ENCODE results near the gene UIMC1. TPM values are rescaled to one million over a fixed set of nuclear protein-coding genes. Genes with fewer than 3 reads are reported as not detected.

UIMC1 gene
- total RNA-seq, 1 experiment from 2014 or later = 36.0 TPM

DNA sequence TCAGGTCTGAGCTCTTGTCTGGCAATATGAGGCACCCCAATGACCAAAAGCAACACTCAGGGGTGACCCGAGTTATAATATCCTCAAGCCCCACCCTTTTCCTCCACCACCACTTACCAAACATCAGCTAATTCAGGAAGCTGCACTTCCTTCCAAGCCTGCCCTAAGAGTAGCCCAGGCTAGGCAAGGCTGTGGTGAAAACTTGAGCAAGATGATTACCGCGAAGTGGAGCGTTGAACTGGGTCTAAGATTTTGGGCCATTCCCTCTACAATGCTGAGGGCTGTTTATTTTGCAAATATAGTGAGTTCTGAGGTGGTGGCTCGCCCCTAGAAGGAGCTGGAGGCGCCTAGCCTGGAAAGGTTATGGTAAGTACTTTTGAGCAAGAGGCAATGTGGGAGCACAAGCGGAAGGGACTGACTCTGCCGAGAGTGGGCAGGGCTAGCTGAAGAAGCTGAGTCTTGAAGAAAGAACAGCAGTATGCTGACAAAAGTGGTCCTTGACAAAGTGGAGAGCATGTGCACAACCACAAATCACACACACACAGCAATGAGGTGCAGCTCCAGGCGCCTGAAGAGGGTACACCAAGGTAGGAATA lies 107.2 kb downstream of the UIMC1 start, which contains the start of gene HK3:
TSS of gene HK3 (minus strand) at position 51 of the 596 bp plus-strand sequence. CDS start 3,187 bp downstream, outside the sequence.
- no peaks in the 10 kb centered on the region for H3K27me3 ChIP-seq (ENCODE audit: control insufficient read depth, insufficient read depth, low read length)
- peak; percentile 8 for DNase-seq
- no peak within 1 kb of the TSS for H3K4me3 ChIP-seq (ENCODE audit: insufficient read depth, low read depth, low read length)
- H3K36me3 ChIP-seq (replicated peaks; ENCODE audit: control insufficient read depth, insufficient read depth, low read length) = peaks cover 11% of the 10 kb centered on the region

DNA sequence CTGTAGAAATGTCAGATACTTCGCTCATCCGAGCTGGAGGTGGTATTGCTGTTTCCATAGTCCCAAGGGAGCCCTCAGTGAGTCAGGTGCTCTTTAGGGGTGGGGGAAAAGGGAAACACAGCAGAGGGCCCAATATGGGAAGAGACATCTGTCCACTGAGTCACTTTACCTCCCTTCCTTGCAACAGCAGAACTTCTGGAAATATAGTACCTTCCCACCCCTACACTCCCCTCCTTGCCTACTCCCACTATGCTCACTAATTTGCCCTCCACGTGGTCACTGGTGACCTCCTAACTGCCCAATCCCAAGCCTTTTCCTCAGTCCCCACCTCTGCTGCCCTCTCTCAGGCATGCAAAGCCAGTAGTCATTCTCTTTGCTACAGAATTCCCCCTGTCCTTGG lies 109.3 kb downstream of the UIMC1 start:
- Histone ChIP-seq H3K27me3 (ENCODE audit: control insufficient read depth, insufficient read depth, low read length) (no peaks in the 10 kb centered on the region), H3K36me3 (replicated peaks; ENCODE audit: control insufficient read depth, insufficient read depth, low read length) (no peaks in the 10 kb centered on the region), H3K4me3 (ENCODE audit: insufficient read depth, low read depth, low read length) (no peak overlapping the region)
- DNase-seq = peak; percentile 19

DNA sequence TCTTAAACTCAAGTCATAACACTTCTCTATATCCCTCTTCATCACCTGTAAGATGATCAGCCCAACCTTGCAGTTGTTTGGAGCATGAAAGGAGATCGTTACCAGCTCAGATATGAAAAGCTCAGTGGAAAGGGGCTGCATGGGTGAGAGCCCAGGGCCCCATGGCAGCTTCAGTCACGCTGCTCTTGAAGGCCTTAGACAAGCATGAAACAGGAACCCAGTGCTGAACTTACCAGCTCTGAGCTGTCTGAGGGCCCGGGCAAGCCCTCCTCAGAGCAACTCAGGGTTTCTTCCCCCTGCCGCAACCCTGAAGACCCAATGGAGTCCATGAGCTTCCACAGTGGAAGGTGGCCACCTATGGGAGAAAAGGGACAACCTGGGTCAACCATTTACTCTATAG lies 110.7 kb downstream of the UIMC1 start:
- H3K4me3 ChIP-seq (ENCODE audit: insufficient read depth, low read depth, low read length) = no peak overlapping the region
- H3K27me3 ChIP-seq (ENCODE audit: control insufficient read depth, insufficient read depth, low read length) = no peaks in the 10 kb centered on the region
- DNase-seq = peak; percentile 21
- no peaks in the 10 kb centered on the region for H3K36me3 ChIP-seq (replicated peaks; ENCODE audit: control insufficient read depth, insufficient read depth, low read length)

DNA sequence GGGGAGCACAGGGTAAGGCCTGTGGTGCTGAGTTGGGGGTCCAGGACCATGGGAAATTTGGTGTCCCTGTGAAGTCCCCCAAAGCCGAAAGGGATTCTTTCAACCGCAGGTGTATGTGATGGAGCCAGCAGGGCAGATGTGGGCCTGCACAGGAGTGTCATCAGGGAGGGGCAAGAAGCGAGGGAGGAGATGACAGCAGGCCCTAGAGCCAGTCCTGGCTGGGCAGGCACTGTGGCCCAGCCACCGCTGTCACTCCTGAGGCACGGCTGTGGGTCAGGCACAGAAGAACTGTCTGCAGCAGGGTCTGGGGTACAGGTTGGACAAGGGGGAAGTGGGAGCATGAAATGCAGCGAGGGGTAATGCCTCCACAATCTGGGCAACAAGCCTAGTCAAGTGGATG lies 112.3 kb downstream of the UIMC1 start:
- peak; percentile 13 for DNase-seq
- no peaks in the 10 kb centered on the region for H3K36me3 ChIP-seq (replicated peaks; ENCODE audit: control insufficient read depth, insufficient read depth, low read length)
- no peaks in the 10 kb centered on the region for H3K27me3 ChIP-seq (ENCODE audit: control insufficient read depth, insufficient read depth, low read length)
- H3K4me3 ChIP-seq (ENCODE audit: insufficient read depth, low read depth, low read length) = no peak overlapping the region

DNA sequence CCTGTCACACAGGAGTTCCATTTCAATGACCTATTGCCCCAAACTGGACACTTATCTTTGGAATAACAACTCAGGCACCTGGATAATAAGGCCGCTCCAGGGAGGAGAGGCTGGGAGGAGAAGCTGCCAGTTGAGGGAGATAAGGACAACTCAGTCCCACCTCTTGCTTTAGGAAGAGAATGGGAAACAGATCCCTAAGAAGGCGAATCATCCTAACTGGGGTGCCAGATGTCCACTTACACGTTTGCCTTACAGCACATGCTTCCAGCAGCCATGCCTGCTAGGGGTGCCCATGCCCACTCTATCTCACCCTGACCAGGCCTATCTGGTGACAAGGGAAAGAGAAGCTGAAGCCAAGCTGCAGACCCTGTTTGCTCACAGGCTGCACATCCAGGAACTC lies 113.9 kb downstream of the UIMC1 start:
- H3K36me3 ChIP-seq (replicated peaks; ENCODE audit: control insufficient read depth, insufficient read depth, low read length) = no peaks in the 10 kb centered on the region
- H3K27me3 ChIP-seq (ENCODE audit: control insufficient read depth, insufficient read depth, low read length) = no peaks in the 10 kb centered on the region
- H3K4me3 ChIP-seq (ENCODE audit: insufficient read depth, low read depth, low read length) = no peak overlapping the region
- DNase-seq = peak; percentile 7

DNA sequence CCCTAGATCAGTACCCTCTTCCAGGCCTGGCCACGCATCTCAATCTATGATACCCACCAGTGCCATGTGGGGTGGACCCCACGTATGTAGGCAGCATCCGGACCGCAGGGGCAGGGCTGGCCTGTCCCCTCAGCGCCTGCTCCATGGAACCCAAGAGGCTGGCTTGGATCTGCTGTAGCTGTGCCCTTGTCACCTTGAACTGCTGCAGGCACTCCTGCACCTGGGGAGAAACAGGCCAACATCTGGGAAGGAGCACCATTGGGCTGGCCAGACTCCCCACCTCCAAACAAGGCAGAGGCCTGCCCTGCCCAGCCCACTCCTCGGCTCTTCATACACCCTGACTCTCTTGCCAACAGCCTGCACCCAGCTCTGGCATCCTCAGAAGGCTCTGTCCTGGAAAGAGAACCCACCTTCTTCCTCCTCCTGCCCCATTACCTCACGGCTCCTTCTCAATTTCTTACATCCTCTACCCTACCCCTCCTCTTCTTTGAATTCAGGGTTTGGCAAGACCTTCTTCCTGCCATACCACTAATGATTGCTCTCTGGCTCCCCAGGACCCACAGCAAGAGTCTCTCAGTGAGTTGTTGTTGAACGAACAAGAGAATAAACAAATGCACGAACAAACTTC lies 115.1 kb downstream of the UIMC1 start:
- no peaks in the 10 kb centered on the region for H3K27me3 ChIP-seq (ENCODE audit: control insufficient read depth, insufficient read depth, low read length)
- no peak overlapping the region for H3K4me3 ChIP-seq (ENCODE audit: insufficient read depth, low read depth, low read length)
- peak; percentile 22 for DNase-seq
- H3K36me3 ChIP-seq (replicated peaks; ENCODE audit: control insufficient read depth, insufficient read depth, low read length) = no peaks in the 10 kb centered on the region

DNA sequence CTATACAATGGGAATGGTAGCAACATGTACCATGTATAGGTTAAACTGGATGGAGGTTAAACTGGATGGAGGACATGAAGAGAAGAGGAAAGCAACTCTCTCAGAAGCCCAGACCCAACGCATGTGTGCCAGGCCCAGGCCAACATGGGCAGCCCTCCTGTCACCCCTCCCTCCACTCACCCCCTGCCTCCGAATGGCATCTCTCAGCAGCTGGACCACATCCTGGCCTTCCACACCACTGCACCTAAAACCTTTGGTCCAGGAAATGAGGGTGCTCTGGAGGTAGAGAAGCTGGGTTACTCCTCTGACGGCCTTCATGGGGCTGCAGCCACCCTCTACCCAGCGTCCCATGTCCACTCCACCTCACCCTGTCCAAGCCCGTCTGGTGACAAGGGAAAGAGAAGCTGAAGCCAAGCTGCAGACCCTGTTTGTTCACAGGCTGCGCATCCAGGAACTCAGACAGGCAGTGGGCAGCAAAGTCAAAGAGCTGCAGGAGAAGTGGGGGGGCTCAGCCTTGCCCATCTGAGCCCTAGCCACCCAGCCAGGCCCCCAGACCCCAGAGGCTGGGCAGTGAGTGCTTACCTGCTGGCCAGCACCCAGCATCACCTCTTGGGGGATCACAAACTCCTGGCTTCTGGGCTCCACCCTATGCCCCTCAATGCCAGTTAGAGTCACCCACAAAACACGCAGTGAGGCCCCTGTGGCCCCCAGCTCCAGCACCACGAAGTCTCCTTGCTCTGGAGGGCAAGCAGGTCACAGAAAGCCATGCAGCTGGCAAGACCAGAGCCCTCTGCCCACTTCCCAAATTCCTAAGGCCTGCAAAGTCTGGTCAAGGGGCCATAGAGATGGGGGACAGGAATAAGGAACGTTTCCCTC lies 115.9 kb downstream of the UIMC1 start:
- Histone ChIP-seq H3K4me3 (ENCODE audit: insufficient read depth, low read depth, low read length) (no peak overlapping the region), H3K36me3 (replicated peaks; ENCODE audit: control insufficient read depth, insufficient read depth, low read length) (no peaks in the 10 kb centered on the region), H3K27me3 (ENCODE audit: control insufficient read depth, insufficient read depth, low read length) (no peaks in the 10 kb centered on the region)
- DNase-seq = peak; percentile 26

DNA sequence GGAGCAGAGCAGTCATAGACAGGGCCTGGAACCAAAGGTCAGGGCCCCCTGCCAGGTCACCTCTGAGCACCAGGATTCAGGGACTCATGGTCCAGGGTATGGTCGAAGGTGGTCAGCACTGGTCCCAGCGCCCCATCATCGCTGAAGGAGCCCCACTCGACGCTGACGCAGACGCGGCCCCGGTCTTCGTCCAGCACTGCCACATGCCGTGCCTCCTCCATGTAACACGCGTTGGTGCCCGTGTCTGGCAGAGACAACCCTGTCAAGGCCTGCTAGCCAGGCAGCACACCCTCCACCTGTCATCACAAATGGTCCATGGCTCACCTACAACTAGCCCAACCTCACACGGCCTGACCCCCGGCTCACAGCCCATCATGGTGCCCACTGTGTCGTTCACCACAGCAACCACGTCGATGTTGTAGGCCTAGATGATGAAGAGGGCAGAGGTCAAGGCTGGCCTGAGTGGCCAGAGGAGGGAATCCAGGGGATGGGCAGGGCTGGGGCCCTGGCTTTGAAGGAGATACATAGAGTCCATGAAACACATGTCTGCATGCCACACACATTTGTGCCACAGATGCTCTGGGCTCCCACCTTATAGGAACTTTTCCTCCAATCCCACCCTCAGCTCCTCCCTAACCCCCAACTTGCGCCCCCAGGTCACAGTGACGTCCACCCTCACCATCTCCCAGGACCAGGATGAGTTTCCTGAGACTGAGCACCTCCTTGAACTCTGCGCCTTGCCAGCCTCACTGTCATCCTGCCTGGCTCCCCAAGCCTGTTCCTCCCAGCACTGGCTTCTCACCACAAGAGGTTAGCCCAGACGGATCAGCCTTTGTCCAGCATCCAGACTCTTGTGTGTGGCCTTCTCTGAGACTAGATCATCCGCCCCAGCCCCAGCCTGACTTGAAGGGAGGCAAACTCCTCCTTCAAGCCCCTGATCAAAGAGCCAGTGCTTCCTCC lies 117.0 kb downstream of the UIMC1 start:
- no peaks in the 10 kb centered on the region for H3K36me3 ChIP-seq (replicated peaks; ENCODE audit: control insufficient read depth, insufficient read depth, low read length)
- H3K27me3 ChIP-seq (ENCODE audit: control insufficient read depth, insufficient read depth, low read length) = no peaks in the 10 kb centered on the region
- peak; percentile 22 for DNase-seq
- no peak overlapping the region for H3K4me3 ChIP-seq (ENCODE audit: insufficient read depth, low read depth, low read length)

DNA sequence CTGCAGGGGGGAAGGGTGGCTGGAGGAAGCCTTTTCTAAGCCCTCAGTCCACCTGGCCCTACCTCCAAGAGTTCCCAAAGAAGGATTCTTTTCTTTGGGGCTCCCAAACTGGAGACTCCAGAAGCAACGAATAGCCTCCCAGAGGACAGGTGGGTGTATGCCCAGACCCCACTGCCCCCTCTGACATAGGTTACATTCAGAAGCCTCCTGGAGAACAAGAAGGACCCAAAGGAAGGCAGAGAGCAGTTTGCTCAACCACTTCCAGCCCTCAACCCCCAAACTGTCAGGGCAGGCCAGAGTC lies 117.8 kb downstream of the UIMC1 start:
- DNase-seq = peak; percentile 32
- Histone ChIP-seq H3K27me3 (ENCODE audit: control insufficient read depth, insufficient read depth, low read length) (no peaks in the 10 kb centered on the region), H3K36me3 (replicated peaks; ENCODE audit: control insufficient read depth, insufficient read depth, low read length) (no peaks in the 10 kb centered on the region), H3K4me3 (ENCODE audit: insufficient read depth, low read depth, low read length) (no peak overlapping the region)

DNA sequence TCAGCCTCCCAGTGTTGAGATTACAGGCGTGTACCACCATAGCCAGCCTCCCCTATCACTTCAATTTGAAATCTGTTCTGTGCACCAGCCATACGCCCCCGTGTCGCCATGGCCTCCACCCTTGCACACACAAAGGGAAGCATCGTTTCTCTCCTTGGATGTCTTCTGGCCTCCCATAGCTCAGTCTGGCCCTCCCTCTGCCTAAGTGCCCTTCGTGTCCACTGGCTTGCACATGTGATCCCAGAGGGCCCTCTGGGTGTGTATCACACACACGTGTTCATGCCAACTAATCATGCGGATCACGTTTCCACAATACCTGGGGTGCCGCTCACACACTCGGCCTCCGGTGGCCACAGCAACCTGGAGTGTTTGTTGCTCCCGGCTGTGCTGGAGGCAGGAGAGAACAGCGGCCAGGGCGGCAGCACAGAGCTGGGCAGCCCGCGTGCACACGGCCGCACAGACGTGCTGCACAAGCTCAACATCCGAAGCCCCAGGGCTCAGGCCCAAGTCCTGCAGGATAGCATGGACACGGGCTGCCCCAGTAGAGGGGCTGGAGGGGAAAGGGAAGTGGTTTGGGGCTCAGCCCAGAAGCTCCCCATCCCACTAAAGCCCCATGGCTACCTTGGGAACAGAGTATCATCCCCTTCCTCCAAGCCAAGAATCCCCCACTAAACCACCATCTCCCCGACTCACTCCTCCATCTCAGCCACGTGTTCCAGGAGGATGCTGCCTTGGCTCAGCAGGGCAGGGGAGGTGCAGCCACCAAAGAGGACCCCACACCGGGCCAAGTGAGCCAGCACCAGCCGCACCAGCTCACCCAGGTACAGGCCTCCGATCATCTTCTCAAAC lies 118.3 kb downstream of the UIMC1 start:
- Histone ChIP-seq H3K27me3 (ENCODE audit: control insufficient read depth, insufficient read depth, low read length) (no peaks in the 10 kb centered on the region), H3K4me3 (ENCODE audit: insufficient read depth, low read depth, low read length) (no peak overlapping the region), H3K36me3 (replicated peaks; ENCODE audit: control insufficient read depth, insufficient read depth, low read length) (no peaks in the 10 kb centered on the region)
- peak; percentile 36 for DNase-seq

DNA sequence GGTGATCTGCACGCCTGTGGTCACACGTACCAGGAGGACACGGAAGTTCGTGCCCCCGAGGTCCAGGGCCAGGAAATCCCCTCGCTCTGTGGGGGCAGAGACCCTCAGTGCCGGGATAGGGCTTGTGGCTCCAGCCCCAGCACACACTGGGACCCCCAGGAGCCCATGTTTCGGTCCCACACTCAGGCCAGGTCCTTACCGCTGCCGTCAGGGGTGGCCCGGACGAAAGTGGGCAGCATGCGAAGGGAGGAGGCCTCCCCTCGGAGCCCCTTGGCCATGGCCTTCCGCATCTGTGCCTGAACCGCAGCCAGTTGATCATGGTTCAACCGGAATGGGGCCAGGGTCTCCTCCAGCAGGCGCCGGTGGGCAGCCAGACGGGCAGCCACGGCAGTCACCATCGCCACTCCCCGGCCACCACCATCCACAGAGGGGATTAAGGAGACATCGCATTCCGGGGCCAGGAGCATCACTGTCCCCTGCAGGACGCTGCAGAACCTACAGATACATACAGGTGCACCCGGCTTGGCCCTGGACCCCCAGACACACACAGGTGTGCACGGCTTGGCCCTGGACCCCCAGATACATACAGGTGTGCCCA lies 119.2 kb downstream of the UIMC1 start:
- no peak overlapping the region for H3K4me3 ChIP-seq (ENCODE audit: insufficient read depth, low read depth, low read length)
- no peaks in the 10 kb centered on the region for H3K27me3 ChIP-seq (ENCODE audit: control insufficient read depth, insufficient read depth, low read length)
- DNase-seq = peak; percentile 86

DNA sequence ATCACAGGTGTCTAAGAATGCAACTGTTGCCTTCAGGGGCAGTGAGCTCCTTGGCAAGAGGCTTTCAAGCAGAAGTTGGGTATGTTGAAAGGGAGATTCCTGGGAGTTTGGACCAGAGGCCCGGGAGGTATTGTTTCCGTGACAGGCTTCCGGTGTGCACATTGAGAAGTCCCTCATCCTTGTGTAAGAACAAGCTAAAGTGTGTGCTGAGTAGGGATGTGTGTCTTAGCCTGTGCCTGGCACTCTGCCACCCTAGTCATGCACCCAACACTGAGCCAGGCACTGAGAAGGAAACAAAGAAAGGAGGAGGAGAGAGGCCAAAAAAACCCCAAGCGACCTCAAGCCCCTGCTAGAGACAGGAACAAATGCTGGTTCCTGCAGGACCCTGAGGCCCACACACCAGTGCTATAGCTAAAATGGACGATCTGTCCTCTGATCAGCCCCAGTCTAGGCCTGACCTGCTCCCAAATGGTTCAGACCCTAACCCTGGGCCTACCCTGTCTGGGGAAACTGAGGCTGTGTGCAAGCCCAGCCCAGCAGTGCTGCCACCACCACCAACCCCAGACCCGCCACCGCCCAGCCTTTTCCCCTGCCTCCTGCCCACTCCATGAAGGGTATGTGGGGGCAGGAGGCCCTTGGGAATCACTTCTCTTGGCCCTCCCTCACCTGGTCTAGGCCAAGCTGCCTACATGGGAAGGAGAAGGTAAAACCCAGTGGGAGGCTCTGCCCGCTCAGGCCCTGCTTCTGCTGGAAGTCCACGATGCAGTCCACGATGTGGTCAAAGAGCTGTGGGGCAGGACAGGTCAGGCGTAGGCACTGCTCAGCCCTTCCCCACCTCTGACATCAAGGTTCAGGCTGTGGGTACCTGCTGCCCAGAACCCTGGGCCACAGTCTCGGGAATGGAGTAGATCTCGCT lies 120.0 kb downstream of the UIMC1 start:
- no peak overlapping the region for H3K4me3 ChIP-seq (ENCODE audit: insufficient read depth, low read depth, low read length)
- H3K27me3 ChIP-seq (ENCODE audit: control insufficient read depth, insufficient read depth, low read length) = no peaks in the 10 kb centered on the region
- peak; percentile 36 for DNase-seq
- H3K36me3 ChIP-seq (replicated peaks; ENCODE audit: control insufficient read depth, insufficient read depth, low read length) = no peaks in the 10 kb centered on the region

More for the DNA sequence above, 119.2 kb downstream of the UIMC1 start:
- no peaks in the 10 kb centered on the region for H3K36me3 ChIP-seq (replicated peaks; ENCODE audit: control insufficient read depth, insufficient read depth, low read length)

Measured in H7 (cell line).